ENCODE results near the gene LPO. TPM values are rescaled to one million over a fixed set of nuclear protein-coding genes. Genes with fewer than 3 reads are reported as not detected.
A peak's percentile ranks its signal among the peaks of the same experiment; 100 is the strongest.

LPO gene
- total RNA-seq, 2 donors from 2014 or later = not detected

DNA sequence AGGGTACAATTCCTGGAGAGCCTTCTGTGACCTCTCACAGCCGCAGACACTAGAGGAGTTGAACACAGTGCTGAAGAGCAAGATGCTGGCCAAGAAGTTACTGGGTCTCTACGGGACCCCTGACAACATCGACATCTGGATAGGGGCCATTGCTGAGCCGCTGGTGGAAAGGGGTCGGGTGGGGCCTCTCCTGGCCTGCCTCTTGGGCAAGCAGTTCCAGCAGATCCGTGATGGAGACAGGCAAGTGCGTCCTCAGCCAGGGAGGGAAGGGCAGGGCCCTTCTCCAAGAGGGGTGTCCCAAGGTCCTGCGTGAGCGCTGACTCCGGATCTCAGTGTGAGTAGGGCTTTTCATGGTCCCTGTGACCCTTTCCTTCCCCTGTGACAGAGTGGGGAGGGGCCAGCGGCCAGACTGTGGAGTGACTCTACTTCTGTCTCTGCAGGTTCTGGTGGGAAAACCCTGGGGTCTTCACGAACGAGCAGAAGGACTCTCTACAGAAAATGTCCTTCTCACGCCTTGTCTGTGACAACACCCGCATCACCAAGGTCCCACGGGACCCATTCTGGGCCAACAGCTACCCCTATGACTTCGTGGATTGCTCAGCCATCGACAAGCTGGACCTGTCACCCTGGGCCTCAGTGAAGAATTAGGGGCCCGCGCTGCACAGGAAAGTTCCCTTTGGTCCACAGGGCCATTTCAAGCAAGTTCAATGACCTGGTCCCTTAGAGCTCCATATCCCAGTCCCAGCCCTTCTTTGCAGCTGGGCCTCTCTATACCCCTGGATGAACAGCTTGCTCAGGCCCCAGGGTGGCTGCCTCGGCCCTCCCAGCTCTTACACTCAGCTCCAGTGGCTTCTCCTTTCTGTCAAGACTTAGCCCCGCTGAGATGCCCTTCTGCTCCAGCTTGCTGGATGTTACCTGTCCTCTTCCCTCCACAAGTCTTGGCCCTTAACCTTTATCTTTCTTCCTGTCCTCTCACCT lies 29.3 kb downstream of the LPO start:
- DNase-seq = peak; percentile 33

GRCh38 chr17:58268326-58268725 lies 29.9 kb downstream of the LPO start:
- H3K36me3 ChIP-seq (ENCODE audit: control insufficient read depth, insufficient read depth, low read length) = no peaks in the 10 kb centered on the region
- peaks cover 20% of the 10 kb centered on the region for H3K27me3 ChIP-seq (ENCODE audit: control insufficient read depth, insufficient read depth, low read length, poor library complexity, severe bottlenecking)
- TF ChIP-seq CTCF (conservative IDR thresholded peaks at IDR 0.05) = no peak
- Mint-ChIP-seq H3K4me1 (no peaks in the 10 kb centered on the region), H3K9me3 (peaks cover 3% of the 10 kb centered on the region), H3K27ac (no peak overlapping the region), H3K4me3 (no peak overlapping the region), H3K27me3 (ENCODE audit: insufficient read depth) (peaks cover 26% of the 10 kb centered on the region), H3K36me3 (ENCODE audit: low read depth) (no peaks in the 10 kb centered on the region)
- no peaks in the 10 kb centered on the region for H3K4me1 ChIP-seq (ENCODE audit: control insufficient read depth, insufficient read depth, low read length)
- 91 to 92% methylated on average over 10 to 12 of the region's 12 CpGs for WGBS, 2 experiments (ENCODE audit: insufficient coverage in 1 of 2, insufficient read length in 1 of 2)
- H3K27ac ChIP-seq (ENCODE audit: low read depth, low read length) = no peak overlapping the region
- peak; percentile 37 for DNase-seq
- H3K9ac ChIP-seq (ENCODE audit: extremely low read depth, low read length, poor library complexity, severe bottlenecking) = no peak overlapping the region
- H3K4me3 ChIP-seq (ENCODE audit: low read length) = no peak overlapping the region
- H3K9me3 ChIP-seq (ENCODE audit: control insufficient read depth, low read length) = no peaks in the 10 kb centered on the region

More for the DNA sequence above, 29.3 kb downstream of the LPO start:
- Mint-ChIP-seq H3K4me3 (no peak overlapping the region), H3K27ac (no peak overlapping the region), H3K27me3 (ENCODE audit: insufficient read depth) (peaks cover 32% of the 10 kb centered on the region), H3K36me3 (ENCODE audit: low read depth) (no peaks in the 10 kb centered on the region), H3K4me1 (no peaks in the 10 kb centered on the region), H3K9me3 (peaks cover 3% of the 10 kb centered on the region)
- 89 to 91% methylated on average over 20 to 22 of the region's 22 CpGs for WGBS, 2 experiments (ENCODE audit: insufficient coverage in 1 of 2, insufficient read length in 1 of 2)
- Histone ChIP-seq H3K36me3 (ENCODE audit: control insufficient read depth, insufficient read depth, low read length) (no peaks in the 10 kb centered on the region), H3K4me1 (ENCODE audit: control insufficient read depth, insufficient read depth, low read length) (no peaks in the 10 kb centered on the region), H3K4me3 (ENCODE audit: low read length) (no peak overlapping the region), H3K9ac (ENCODE audit: extremely low read depth, low read length, poor library complexity, severe bottlenecking) (no peak overlapping the region), H3K9me3 (ENCODE audit: control insufficient read depth, low read length) (no peaks in the 10 kb centered on the region), H3K27ac (ENCODE audit: low read depth, low read length) (no peak overlapping the region), H3K27me3 (ENCODE audit: control insufficient read depth, insufficient read depth, low read length, poor library complexity, severe bottlenecking) (peaks cover 27% of the 10 kb centered on the region)
- TF ChIP-seq CTCF (conservative IDR thresholded peaks at IDR 0.05) = no peak

- Histone ChIP-seq H3K27ac (ENCODE audit: low read depth, low read length) (no peak overlapping the region), H3K9ac (ENCODE audit: extremely low read depth, low read length, poor library complexity, severe bottlenecking) (no peak overlapping the region), H3K27me3 (ENCODE audit: control insufficient read depth, insufficient read depth, low read length, poor library complexity, severe bottlenecking) (peaks cover 13% of the 10 kb centered on the region), H3K36me3 (ENCODE audit: control insufficient read depth, insufficient read depth, low read length) (no peaks in the 10 kb centered on the region), H3K9me3 (ENCODE audit: control insufficient read depth, low read length) (no peaks in the 10 kb centered on the region), H3K4me1 (ENCODE audit: control insufficient read depth, insufficient read depth, low read length) (no peaks in the 10 kb centered on the region), H3K4me3 (ENCODE audit: low read length) (no peak overlapping the region)
- Mint-ChIP-seq H3K4me3 (no peak overlapping the region), H3K9me3 (peaks cover 3% of the 10 kb centered on the region), H3K4me1 (no peaks in the 10 kb centered on the region), H3K36me3 (ENCODE audit: low read depth) (no peaks in the 10 kb centered on the region), H3K27ac (no peak overlapping the region), H3K27me3 (ENCODE audit: insufficient read depth) (peaks cover 21% of the 10 kb centered on the region)
- WGBS, 2 experiments (ENCODE audit: insufficient coverage in 1 of 2, insufficient read length in 1 of 2) = 82% methylated on average over 5 of the region's 6 CpGs; no CpG with 5 or more reads in 1 of the 2 experiments
- TF ChIP-seq CTCF (conservative IDR thresholded peaks at IDR 0.05) = no peak
- peak; percentile 37 for DNase-seq
These were observed 30.6 kb downstream of the LPO start for GRCh38 chr17:58268774-58269556.

All from endodermal cell (in vitro differentiated cells).